Cerebellar cortex (tissue), 1 donor: Measurements from ENCODE around the gene ME3.

Experiments
- DNase-seq: peaks from one replicate; pipeline ENCODE4 v3.0.0-alpha.2; 2015; ENCODE audit warnings: low spot score

Gene ME3

DNA sequence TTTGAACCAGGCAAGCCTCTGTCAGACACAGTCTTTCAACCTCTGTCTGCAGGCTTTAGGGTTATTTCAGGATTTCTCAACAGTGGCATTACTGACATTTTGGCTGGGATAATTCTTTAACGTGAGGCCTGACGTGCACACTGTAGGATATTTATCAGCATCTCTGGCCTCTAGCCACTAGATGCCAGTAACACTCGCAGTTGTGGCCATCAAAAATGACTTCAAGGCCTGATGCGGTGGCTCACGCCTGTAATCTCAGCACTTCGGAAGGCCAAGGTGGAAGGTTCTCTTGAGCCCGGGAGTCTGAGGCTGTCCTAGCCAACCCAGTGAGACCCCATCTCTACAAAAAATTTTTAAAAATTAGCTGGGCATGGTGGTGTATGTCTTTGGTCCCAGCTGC lies 184.7 kb downstream of the ME3 start:
- no peak for DNase-seq

DNA sequence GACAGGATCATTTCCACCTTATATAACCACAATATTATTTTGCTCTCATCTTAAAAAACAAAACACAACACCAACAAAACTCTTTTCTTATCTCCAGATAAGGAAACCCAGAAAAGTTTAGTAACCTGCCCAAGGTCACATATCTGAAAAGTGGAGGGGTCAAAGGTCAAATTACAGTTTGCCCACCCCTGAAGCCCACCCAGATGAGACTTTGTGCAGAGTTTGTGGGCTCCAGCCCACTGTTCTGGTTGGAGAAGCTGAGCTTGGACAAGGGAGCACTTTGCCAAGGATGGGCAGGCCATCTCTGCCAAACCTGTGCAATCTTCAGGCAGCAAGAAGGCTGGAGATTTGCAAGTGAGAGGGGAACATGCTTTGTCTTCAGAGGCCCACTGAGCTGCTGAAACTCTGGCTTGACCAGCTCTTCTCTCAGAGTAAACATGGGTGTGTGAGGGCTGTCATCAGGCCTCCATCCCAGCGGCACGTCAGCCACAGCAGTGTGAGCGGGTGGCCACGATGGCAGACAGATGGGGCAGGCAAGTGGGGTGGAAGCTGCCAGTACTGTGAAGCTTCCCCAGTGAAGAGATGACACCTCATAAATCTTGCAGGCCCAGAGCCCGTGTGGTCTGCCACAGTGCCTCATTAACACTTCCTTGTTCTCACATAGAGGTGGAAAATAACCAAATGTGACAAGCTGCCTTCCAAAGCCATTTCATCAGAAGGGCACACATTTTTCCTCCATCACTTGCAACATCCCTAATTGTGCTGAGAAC lies 186.0 kb downstream of the ME3 start:
- peak; percentile 40 for DNase-seq

DNA sequence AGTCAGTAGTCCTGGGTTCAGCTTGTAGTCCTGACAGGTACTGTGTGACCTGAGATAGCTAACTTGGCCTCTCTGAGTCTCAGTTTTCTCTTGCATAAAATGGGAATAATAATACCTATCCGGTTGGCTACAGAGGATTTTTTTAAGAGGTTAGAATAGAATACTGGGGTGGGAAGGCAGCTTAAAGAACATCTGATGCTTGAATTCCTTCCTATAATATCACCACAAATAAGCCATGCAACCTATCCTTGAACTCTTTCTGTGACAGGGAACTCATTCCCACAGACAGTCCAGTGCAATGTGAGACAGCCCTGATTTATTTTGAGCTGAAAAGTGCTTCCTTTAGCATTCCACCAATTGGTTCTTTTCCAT lies 187.6 kb downstream of the ME3 start:
- no peak for DNase-seq

DNA sequence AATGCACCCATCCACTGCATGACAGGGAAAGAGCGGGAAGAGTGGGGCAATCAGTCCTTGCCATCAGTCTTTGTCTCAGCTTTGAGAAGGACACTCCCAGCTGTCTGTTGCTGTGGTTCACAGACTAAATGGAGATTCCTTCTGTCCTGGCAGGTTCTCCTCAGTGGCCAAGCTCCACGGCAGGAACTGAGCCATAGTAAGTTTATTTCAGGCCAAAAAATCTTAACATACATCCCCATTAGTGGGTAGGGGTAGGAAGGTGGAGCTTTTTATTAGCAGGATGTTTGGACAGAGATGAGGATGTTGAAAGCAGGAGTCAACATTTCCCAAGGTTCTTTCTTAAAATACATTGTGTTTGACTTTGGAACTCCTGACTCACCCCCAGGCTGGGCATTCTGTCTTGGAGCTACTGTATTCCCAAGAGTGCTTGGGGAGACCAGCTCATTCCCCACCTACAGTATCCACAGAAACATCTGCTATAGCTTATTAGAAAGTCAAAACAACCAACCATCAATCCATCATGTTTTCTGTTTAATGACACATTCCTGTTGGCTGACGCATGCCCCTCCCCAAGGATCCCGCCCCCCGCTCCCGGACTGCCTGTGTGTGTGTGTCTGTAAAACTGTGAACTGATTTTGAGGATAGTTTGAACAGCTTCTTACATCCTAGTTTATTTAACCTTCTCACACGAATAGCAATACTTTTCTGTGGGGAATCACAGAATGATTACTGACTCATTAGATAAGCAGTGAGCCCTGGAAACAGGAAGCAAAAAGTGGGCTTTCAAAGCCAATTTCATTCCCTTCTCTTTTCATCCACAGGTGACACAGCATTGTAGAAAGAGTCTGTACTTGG lies 188.2 kb downstream of the ME3 start:
- peak; percentile 45 for DNase-seq

DNA sequence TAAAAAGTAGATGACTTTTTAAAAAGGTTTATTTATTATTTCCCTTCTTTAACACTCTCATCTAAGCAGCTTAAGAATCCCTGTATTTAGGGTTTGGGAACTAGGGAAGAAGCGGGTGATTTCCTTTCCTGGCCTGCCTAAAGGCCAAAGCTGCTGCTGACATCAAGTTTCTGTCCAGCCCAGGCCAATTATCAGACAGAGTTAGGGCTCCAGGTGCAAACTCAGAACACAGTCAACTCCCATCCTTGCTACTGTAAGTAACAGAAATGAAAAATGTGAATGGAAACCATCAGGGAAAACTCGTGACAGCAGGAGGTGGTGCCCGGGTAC lies 188.8 kb downstream of the ME3 start:
- no peak for DNase-seq

DNA sequence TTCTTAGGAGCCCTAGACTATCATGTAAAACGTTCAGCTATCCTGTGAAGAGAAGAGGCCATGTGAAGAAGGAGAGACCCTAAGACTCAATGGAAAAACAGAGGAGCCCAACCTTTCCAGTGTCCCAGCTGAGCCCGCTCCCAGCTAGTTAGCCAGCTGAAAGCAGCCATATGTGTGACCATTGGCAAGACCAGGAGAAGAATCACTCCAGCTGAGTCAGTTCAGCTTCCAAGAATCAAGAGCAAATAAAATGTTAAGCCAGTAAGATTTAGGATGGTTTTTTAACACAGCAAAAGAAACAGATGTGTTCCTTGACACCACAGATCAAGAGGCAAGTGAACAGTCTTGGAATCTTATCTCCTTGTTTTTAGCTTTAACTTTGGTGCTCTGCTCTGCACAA lies 189.7 kb downstream of the ME3 start:
- no peak for DNase-seq

DNA sequence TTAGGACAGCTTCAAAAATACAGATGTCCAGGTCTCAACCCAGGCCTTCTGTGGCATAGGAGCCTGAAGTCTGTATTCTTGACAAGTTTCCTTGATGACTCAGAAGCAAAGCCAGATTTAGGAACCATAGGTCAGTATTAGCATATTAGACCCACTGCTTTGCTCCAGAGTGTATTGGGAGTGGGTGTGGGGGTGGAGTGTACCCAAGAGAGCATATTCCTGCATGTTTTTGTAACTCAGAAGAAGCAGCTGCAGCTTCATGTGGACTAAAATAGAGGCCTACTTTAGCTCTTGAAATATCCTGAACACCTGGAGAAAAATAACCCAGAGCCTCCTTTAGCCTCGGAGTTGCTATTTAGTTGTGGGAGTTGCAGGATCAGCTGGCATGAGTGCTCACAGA lies 191.0 kb downstream of the ME3 start:
- DNase-seq = no peak

DNA sequence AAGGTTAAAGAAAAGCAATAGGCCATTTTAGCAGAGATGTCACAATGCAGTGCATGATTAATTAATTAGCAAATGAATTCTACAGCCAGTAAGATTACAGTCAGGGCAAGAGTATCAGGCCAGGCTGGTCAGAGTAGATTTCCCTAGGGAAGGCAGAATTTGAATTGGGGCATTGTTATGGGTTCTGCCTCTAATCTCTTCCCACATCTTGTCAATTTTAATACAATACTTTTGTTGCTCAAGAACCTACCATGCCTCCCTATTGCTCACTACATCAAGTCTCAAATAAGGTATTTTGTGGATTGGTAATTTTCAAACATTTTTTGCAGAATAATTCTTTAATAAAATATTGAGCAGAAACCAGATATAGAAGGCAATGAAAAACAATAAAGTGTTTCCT lies 194.1 kb downstream of the ME3 start:
- DNase-seq = no peak

DNA sequence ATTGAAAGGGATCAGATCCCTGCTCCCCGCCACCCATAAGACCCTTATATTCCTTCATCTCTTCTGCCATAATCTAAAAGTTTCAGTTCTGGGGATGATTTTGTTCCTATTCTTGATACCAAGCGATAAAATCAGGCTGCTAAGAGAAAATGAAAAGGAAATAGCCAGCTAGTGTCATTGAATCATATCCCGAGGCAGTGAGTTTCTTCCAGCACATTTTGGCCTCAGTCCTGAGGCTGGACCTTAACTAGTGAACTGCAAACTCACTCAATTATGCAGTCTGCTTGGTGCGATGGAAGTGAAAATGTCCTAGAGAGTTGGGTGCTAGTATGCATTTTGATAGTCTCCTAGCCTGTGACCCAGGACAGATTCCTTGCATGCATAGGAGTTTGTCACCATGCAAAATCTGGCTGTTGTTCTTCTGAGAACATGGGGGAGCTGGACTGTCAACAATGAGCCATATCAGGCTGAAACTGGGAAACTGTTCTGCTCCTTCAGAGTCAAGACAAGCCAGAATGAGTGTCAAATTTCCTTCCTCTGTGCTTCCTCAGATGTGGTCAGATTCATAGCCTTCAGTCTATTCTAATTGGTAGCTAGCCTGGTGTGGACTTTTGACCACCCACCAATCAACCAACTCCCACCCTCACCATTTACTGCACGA lies 194.8 kb downstream of the ME3 start:
- no peak for DNase-seq

DNA sequence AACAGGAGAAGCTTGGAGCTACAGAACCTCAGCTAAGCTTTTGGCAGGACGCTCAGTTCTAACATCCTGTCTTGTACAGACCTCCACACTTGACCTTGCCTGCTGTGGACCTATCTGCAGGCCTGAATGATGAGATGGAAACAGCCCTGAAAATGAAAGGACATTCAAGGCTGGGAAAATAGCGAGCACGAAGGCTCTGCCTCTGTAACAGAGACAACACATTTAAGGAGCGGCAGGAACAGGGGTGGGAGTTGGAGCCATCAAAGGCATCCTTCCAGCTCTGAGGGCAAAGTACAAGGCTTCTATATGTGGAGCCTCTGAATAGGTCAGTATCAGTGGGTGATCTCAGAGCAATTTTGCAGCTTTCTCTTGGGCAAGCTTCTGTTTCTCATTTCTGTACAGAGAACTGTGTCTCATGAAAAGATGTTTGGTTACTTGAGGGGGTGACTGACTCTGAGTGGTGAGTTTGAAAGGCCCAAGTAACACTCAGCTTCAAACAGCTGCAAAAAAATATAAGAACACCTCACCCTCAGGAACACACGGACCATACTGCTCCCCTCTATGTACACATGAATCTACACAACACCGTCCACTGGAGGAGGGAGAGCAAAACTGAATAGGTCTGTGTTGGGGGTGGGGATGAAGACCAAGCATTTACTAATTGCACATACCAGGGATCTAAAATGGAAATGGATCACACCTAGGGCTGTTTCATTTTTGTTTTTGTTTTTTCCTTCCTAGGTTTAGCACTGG lies 196.1 kb downstream of the ME3 start:
- DNase-seq = no peak

DNA sequence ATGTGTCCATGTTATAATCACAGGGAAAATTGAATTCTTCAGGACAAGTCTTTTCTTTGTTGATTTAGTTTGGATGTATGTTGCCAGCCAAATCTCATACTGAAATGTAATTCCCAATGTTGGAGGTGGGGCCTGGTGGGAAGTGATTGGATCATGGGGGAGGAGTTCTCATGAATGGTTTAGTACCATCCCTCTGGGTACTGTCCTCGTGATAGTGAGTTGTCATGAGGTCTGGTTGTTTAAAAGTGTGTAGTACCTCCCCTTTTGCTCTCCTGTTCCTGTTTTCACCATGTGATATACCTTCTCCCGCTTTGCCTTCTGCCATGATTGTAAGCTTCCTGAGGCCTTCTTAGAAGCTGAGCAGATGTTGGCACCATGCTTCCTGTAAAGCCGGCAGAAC lies 197.4 kb downstream of the ME3 start:
- DNase-seq = no peak

DNA sequence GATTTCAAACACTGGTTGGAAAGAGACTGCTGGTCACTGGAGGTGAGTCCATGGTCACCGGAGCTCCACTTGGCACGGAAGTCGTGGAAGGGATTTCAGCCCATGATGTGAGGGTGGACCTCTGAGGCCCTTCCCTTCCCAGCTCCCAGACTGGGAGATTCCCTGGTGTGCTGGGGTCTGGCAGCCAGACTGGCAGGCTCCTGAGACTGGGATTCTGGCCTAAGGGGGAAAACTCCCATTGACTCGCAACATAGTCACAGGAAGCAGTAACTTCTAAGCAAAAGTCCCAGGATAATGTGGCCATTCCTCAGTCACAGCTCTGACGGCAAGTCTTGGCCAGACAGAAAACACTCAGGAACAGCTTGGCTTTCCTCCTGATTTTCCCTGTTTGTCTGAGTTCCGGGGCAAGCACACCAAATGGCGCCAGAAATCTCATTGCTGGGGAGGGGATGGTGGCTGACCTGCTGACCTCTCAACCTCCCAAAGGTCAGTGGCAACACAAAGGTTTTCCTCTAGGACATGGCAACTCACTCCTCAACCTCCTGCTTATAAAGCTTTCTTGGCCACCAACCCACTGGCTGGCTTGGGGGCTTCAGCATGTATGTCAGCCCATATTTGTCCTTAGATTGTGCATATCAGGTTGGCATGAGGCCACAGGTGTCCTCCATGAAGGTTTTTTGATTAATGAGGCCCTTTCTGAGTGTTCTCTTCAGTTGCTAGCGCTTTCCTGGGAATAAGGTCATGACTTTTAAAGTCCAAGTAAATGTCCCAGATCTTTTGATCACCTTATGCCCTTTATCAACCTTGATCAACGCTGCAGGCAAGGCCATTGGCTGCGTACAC lies 198.2 kb downstream of the ME3 start:
- peak; percentile 21 for DNase-seq

DNA sequence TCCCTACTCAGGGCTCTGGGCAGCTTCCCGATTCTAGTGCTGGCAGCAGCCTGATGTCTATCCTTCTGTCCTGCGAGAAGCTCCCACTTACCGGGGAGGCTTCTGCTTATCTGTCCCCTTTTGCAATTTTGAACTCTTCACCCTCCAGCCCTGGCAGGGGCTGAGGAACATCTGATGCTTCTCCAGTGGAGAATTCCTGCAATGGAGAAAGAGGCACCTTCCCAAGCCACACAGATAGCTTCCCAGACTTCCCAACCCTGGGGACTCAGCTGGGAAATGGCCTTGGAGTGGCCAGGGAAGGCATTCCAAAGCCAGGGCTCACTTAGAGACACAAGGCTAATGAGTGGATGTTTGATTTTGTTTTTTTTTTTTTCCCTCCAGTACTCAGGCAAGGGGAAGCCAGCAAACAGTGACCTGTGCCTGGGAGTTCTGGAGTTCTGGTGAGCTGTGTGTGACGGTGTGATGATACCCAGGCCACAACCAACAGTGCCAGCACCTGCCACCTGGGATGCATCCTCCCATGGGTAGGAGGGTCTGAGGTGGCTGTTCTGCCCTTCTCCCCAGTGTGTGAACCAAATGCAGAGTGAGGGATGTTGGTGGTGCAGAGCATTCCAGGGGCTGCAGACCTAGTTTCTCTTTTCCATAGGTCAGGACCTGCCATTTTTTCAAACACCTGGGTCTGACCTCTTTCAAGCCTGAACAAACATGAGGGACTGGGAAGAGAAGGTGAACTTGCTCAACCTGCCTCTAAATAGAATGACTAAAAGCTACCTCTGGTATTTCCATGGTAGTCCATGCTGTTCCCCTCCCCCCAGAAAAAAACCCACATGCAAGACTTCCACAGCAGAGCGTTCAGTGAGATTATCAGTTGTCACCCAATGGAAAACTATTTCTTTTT lies 202.7 kb downstream of the ME3 start:
- DNase-seq = no peak

DNA sequence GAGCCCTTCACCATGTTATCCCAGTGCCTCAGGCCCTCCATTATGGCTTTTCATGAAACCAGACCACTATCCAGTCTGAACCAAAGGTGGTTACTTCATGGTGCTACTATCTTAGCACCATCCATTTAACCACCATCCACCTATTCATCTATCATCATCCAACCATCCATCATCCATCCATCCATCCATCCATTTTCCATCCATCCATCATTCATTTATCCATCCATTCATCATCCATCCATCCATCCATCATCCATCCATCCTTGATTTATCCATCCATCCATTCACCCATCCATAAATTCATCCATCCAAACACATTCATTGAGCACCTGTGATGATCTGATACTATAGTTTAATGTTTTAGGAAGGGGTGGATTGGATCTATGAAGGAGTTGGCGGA lies 204.2 kb downstream of the ME3 start:
- DNase-seq = no peak

DNA sequence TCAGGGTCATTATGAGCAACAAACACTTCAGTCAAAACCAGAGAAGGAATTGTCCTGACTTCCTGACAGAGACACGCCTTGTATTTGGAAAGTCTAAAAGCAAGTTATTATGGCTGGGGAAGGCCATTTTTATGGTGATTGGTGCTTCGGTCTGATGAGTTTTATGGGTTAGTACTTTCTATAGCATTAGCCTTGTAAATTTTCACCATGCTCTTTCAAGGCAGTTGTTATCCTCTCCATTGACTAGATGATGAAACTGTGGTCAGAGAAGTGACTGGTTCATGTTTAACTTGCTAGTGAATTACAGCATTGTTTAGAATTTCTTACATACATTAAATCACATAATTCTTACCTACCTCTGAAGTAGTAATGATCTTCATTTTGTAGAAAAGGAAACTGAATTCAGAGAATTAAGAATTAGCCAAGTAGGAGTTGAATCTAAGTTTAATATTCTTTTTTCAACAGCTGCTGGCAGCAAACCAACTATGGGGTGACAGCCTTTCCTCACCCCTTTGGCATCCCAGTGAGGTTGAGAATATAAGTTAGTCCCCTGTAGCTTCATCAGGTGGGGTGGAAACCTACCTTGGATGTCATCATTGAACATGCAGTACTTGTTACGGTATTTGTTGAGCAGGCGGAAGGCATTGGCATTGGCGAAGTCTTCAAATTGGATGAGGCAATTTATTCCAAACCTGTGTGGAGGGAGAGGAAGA lies 207.8 kb downstream of the ME3 start:
- no peak for DNase-seq

DNA sequence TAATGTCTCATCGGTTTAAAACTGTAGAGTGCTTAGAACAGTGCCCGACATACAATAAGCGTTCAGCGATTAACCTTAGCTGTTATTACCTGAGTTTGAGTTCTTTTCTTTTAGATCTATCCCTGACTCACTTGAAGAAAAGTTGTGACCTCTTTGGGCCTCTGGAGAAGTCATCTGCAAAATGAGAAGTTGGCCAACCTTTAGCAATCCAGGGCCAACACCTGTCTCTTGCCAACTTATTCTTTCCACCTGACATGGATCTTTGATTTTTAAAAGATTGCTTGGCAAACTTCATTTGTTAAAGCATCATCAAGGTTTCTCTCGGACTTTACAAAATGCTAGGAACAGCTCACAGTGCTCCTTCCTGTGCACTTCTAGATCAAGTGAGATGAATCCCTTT lies 208.5 kb downstream of the ME3 start:
- no peak for DNase-seq

DNA sequence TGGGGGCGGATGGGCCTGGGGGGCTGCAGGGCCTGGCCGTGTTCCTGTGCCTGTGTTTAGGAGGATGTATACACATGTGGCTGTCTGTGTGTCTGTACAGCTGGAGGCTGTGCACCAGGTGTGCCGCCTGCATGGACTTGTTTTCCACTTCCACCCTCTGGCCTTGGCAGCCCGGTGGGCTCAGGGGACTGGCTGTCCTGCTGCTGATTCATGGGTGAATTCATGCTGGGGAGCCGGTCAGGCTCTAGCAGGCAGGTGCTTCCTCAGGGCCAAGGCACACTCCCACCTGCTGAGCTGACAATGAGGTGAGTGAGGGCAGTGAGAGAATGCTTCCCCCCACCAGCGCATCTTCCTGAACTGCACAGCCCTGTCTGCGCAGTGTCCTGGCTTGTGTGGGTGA lies 209.3 kb downstream of the ME3 start:
- no peak for DNase-seq

DNA sequence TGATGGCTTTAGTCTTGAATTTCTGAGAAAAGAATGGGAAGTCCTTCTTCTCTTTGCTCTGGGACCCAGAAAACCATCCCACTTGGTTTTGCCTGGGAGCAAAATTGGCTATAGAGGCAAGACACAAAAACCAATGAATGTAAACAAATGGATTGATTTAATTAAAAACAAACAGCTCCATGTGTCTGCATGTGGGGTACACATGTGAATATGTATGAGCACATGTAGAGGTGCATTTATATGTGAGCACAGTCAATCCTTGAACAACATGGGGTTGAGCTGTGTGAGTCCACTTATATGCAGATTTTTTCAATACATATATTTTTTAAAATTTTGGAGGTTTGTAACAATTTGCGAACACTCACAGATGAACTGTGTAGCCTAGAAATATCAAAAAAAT lies 210.5 kb downstream of the ME3 start:
- DNase-seq = no peak

DNA sequence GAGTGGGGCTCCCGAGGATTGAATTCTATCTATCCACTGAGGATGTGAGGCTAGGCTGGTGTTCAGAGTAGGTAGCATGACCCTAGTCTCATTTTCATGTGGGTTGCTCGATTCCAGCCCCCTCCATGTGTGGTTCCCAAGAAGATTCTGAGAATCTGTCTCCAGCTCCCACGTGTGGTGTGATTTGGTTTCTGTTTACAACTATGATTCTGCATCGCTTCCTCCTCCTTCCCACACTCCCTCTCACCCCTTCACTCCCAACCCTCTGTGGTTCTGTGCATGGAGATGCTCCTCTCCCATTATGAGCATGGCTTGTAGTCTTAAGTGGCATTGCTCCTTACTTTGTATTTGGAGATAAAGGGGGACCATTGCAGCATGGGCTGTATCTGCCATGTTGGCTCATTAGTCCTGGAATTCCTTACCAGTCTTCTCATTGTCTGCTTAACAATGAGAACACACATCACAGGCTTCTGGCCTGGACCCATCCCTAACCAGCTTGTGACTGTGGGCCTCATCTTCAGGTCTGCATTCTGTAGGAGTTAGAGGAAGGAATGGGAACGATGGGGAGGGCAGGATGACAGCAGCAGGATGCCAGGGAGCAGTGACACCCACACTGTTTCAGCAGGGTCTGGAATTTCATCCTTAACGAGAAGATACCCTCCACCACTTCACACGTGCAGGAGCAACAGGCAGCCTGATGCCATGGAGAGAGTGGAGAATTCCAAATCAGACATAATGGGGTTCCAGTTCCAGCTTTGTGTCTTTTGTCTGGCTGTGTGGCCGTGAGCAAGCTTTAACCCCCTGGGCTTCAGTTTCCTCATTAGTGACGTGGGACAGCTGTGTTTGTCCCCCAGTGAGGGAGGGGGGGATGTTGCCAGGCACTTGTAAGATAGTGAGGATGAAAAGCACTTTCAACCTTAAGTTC lies 211.7 kb downstream of the ME3 start:
- peak; percentile 16 for DNase-seq
